Measurements from ENCODE around the gene ANO1. TPM values are rescaled to one million over a fixed set of nuclear protein-coding genes. Genes with fewer than 3 reads are reported as not detected.

The ANO1 gene
- total RNA-seq, 1 donor from 2014 or later: 9.1 TPM

DNA sequence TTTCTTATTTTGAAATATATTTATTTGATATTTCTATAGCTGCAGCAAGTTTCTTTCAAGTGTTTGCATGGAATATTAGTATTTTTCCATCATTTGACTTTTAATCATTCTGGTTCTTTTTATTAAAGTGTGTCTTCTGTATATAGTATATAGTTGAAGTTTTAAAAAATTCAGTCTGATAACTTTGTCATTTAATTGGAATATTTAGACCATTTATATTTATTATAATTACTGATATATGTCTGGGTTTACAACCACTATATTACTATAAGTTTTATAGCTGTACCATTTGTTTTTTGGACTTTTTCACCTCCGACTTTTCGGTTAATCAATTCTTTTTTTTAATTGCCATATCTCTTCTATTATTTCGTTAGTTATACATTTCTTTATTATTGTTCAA, 22.7 kb upstream of the ANO1 start:
- Mint-ChIP-seq H3K36me3 (ENCODE audit: insufficient read depth) (peaks cover 8% of the 10 kb centered on the region), H3K4me3 (ENCODE audit: low read depth) (no peak overlapping the region), H3K27me3 (peaks cover 1% of the 10 kb centered on the region), H3K9me3 (ENCODE audit: low read depth) (peaks cover 37% of the 10 kb centered on the region), H3K27ac (no peak overlapping the region), H3K4me1 (ENCODE audit: low read depth) (no peaks in the 10 kb centered on the region)
- TF ChIP-seq, protein P1, sequence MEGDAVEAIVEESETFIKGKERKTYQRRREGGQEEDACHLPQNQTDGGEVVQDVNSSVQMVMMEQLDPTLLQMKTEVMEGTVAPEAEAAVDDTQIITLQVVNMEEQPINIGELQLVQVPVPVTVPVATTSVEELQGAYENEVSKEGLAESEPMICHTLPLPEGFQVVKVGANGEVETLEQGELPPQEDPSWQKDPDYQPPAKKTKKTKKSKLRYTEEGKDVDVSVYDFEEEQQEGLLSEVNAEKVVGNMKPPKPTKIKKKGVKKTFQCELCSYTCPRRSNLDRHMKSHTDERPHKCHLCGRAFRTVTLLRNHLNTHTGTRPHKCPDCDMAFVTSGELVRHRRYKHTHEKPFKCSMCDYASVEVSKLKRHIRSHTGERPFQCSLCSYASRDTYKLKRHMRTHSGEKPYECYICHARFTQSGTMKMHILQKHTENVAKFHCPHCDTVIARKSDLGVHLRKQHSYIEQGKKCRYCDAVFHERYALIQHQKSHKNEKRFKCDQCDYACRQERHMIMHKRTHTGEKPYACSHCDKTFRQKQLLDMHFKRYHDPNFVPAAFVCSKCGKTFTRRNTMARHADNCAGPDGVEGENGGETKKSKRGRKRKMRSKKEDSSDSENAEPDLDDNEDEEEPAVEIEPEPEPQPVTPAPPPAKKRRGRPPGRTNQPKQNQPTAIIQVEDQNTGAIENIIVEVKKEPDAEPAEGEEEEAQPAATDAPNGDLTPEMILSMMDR (IDR thresholded peaks at IDR 0.05; ENCODE audit: unreplicated experiment): no peak
- no peak for DNase-seq (ENCODE audit: low spot score, unreplicated experiment)

DNA sequence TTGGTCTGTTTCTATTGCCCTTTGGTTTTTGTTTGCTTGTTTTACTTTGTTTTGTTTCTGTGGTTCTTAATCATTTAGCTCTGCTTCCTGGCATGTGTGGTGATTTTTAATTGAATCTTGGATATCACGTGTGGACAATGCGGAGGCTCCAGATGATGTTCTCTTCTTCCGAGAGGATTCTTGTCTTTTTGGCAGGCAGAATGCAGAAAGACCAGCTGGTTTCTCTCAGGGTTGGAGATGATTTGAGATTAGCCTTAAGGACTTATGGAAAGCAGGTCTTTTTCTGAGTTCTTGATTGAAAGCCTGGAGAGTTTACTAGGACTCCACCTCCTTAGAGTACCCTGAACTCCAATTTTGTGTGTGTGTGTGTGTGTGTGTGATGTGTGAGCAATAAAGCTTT, 21.0 kb upstream of the ANO1 start:
- Mint-ChIP-seq H3K36me3 (ENCODE audit: insufficient read depth) (peaks cover 8% of the 10 kb centered on the region), H3K27ac (no peak overlapping the region), H3K9me3 (ENCODE audit: low read depth) (peaks cover 36% of the 10 kb centered on the region), H3K27me3 (no peaks in the 10 kb centered on the region), H3K4me1 (ENCODE audit: low read depth) (peaks cover 2% of the 10 kb centered on the region), H3K4me3 (ENCODE audit: low read depth) (no peak overlapping the region)
- TF ChIP-seq, protein P1 (IDR thresholded peaks at IDR 0.05; ENCODE audit: unreplicated experiment): no peak
- DNase-seq (ENCODE audit: low spot score, unreplicated experiment): no peak

DNA sequence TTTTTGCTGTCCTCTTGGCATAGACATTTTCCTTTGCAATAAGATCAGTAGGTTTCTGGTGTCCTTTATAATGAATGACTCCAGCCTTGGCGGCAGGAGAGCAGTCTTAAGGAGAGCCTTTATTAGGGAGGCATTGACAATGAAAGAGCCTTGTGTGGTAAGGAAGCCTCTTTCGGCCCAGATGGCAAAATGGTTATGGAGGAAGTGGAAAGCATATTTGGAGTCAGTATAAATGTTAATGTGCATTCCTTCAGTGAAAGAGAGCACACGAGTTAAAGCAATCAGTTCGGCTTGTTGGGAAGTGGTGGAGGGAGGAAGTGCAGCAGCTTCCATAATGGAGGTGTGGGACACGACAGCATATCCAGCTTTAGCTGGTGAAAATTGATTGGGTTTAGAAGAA, 18.1 kb upstream of the ANO1 start:
- TF ChIP-seq, protein P1 (IDR thresholded peaks at IDR 0.05; ENCODE audit: unreplicated experiment): no peak
- Mint-ChIP-seq H3K4me1 (ENCODE audit: low read depth) (peaks cover 4% of the 10 kb centered on the region), H3K36me3 (ENCODE audit: insufficient read depth) (peaks cover 7% of the 10 kb centered on the region), H3K27ac (no peak overlapping the region), H3K4me3 (ENCODE audit: low read depth) (no peak overlapping the region), H3K27me3 (peaks cover 13% of the 10 kb centered on the region), H3K9me3 (ENCODE audit: low read depth) (peaks cover 26% of the 10 kb centered on the region)
- no peak for DNase-seq (ENCODE audit: low spot score, unreplicated experiment)

DNA sequence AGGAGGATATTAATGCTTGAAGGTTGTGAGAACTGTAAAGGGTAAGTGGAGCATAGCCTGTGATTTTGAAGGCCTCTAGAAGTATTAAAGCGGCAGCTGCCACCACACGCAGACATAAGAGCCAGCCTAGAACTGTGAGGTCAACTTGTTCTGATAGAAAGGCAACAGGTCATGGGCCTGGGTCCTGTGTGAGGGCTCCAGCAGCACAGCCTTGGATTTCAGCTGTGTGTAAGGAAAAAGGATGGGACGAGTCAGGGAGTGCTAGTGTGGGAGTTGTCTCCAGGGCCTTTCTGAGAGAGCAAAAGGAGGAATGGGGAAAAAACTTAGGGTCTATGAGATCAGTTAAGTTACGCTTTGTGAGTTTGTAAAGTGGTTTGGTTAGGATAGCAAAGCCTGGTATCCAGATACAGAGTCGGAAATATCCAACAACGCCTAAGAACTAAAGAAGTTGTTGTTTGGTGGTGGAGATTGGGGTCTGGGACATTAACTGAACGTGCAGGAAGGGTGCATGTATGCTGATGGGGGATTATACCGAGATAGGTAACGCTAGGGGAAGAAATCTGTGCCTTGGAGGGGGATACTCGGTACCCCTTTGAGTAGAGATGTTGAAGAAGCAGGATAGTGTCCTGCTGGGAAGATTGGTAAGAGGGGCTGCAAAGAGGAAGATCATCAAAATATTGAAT, 17.4 kb upstream of the ANO1 start:
- Mint-ChIP-seq H3K4me1 (ENCODE audit: low read depth) (peaks cover 4% of the 10 kb centered on the region), H3K36me3 (ENCODE audit: insufficient read depth) (peaks cover 7% of the 10 kb centered on the region), H3K4me3 (ENCODE audit: low read depth) (no peak overlapping the region), H3K9me3 (ENCODE audit: low read depth) (peaks cover 25% of the 10 kb centered on the region), H3K27ac (no peak overlapping the region), H3K27me3 (peaks cover 18% of the 10 kb centered on the region)
- DNase-seq (ENCODE audit: low spot score, unreplicated experiment): no peak
- TF ChIP-seq, protein P1 (IDR thresholded peaks at IDR 0.05; ENCODE audit: unreplicated experiment): no peak

DNA sequence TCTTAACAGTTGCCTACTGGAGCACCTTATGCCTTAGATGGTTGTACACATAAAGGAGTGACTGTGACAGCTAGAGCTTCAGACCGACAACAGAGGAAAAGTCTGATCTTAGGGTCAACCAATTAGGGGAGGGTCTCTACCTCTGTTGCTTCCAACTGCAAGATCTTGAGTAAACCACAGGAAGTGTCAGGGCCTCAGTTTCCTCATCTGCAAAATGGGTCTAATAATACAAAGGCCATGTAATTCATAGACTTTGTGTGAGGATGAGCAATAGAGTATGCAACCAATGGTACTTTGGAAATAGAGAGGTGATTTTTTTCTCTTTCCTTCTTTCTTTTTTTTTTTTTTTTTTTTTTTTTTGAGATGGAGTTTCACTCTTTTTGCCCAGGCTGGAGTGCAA, 16.4 kb upstream of the ANO1 start:
- Mint-ChIP-seq H3K9me3 (ENCODE audit: low read depth) (peaks cover 18% of the 10 kb centered on the region), H3K4me3 (ENCODE audit: low read depth) (no peak overlapping the region), H3K4me1 (ENCODE audit: low read depth) (peaks cover 4% of the 10 kb centered on the region), H3K27ac (no peak overlapping the region), H3K36me3 (ENCODE audit: insufficient read depth) (peaks cover 6% of the 10 kb centered on the region), H3K27me3 (peaks cover 21% of the 10 kb centered on the region)
- no peak for DNase-seq (ENCODE audit: low spot score, unreplicated experiment)
- TF ChIP-seq, protein P1 (IDR thresholded peaks at IDR 0.05; ENCODE audit: unreplicated experiment): no peak

Measured in progenitor cell of endocrine pancreas (in vitro differentiated cells).